Renal cortex interstitium (tissue), 11 donors: ENCODE results near the gene R3HDM2. TPM values are rescaled to one million over a fixed set of nuclear protein-coding genes. Genes with fewer than 3 reads are reported as not detected.
"Not testable (repeated sequence)": the region's sequence is repeated elsewhere in the genome, so short reads cannot be mapped to it uniquely, and the experiment has no call there.

ENCODE experiments used
- DNase-seq, 11 donors: peaks; one replicate each; pipeline ENCODE4 v3.0.0-alpha.2; 2013; ENCODE audit warnings: low read depth in 9 of 11, low spot score in 4 of 11; ENCODE audit errors: extremely low read depth in 1 of 11
- polyA plus RNA-seq, 3 donors: library from polyadenylated mRNA; unstranded; fragments of 120-200 nt; gene quantifications; one replicate each; pipeline ENCODE4 v1.2.1, GENCODE V29; 2013; ENCODE audit not compliant: insufficient read length in 3 of 3

Gene R3HDM2
- polyA plus RNA-seq, 3 donors = 62.4 to 109 (median 81.4) TPM

GRCh38 chr12:57438400-57438799, 7.6 kb upstream of the R3HDM2 start:
- DNase-seq = no peak

GRCh38 chr12:57435293-57435692, 4.5 kb upstream of the R3HDM2 start:
- DNase-seq = no peak

GRCh38 chr12:57434517-57435223, 3.8 kb upstream of the R3HDM2 start, which contains the start of gene INHBC:
TSS of gene INHBC (plus strand) at chr12:57434784. CDS start at chr12:57434887, 103 bp downstream.
- no peak for DNase-seq

GRCh38 chr12:57433370-57433769, 2.5 kb upstream of the R3HDM2 start:
- no peak for DNase-seq

- no peak for DNase-seq
Measured at GRCh38 chr12:57431654-57432188, 878 bp upstream of the R3HDM2 start.

GRCh38 chr12:57430112-57430930, 522 bp downstream of the R3HDM2 start:
- peak in 3 of 11 donors; percentile 18 to 28 (median 23) for DNase-seq

- DNase-seq = no peak
Measured at GRCh38 chr12:57429473-57430111, 1.3 kb downstream of the R3HDM2 start.

- DNase-seq = no peak
Measured at GRCh38 chr12:57428965-57429364, 1.9 kb downstream of the R3HDM2 start.

GRCh38 chr12:57426948-57427347, 3.9 kb downstream of the R3HDM2 start:
- DNase-seq = not testable (repeated sequence)

GRCh38 chr12:57420482-57420881, 10.4 kb downstream of the R3HDM2 start:
- no peak for DNase-seq

- no peak for DNase-seq
Measured at GRCh38 chr12:57419495-57419894, 11.3 kb downstream of the R3HDM2 start.

GRCh38 chr12:57418255-57418654, 12.6 kb downstream of the R3HDM2 start:
- DNase-seq = no peak

- DNase-seq = no peak
Measured at GRCh38 chr12:57416039-57416996, 14.5 kb downstream of the R3HDM2 start.

- DNase-seq = no peak
Measured at GRCh38 chr12:57415088-57415487, 15.8 kb downstream of the R3HDM2 start.

GRCh38 chr12:57414160-57414559, 16.7 kb downstream of the R3HDM2 start:
- not testable (repeated sequence) for DNase-seq

GRCh38 chr12:57410534-57410933, 20.3 kb downstream of the R3HDM2 start:
- DNase-seq = no peak

GRCh38 chr12:57404966-57405640, 25.7 kb downstream of the R3HDM2 start:
- DNase-seq = no peak

GRCh38 chr12:57402156-57402555, 28.7 kb downstream of the R3HDM2 start:
- DNase-seq = not testable (repeated sequence)
